Progenitor cell of endocrine pancreas (in vitro differentiated cells): ENCODE results near the gene FBXW8. TPM values are rescaled to one million over a fixed set of nuclear protein-coding genes. Genes with fewer than 3 reads are reported as not detected.

ENCODE experiments used
- DNase-seq: peaks from one replicate; pipeline ENCODE4 v3.0.0; 2021; ENCODE audit warnings: low spot score; ENCODE audit not compliant: unreplicated experiment
- H3K27ac Mint-ChIP-seq: 2 replicates; pipeline ENCODE4 v1.8.0; 2021; ENCODE audit warnings: mild to moderate bottlenecking, moderate library complexity, mixed read lengths
- H3K27me3 Mint-ChIP-seq: 2 replicates; pipeline ENCODE4 v1.8.0; 2021; ENCODE audit warnings: mixed read lengths
- H3K36me3 Mint-ChIP-seq: 2 replicates; pipeline ENCODE4 v1.8.0; 2022; ENCODE audit warnings: mixed read lengths; ENCODE audit not compliant: insufficient read depth
- H3K4me1 Mint-ChIP-seq: 2 replicates; pipeline ENCODE4 v1.8.0; 2021; ENCODE audit warnings: low read depth, mixed read lengths
- H3K4me3 Mint-ChIP-seq: 2 replicates; pipeline ENCODE4 v1.8.0; 2021; ENCODE audit warnings: low read depth, mild to moderate bottlenecking, moderate library complexity, mixed read lengths
- H3K9me3 Mint-ChIP-seq: 2 replicates; pipeline ENCODE4 v1.8.0; 2021; ENCODE audit warnings: low read depth, mixed read lengths
- CTCF ChIP-seq: fragments of 200-600 bp; sonication (generic); IDR thresholded peaks from one replicate; pipeline ENCODE4 v1.5.0; 2021; ENCODE audit warnings: antibody characterized with exemption, mild to moderate bottlenecking; ENCODE audit not compliant: unreplicated experiment
- total RNA-seq: library from RNA; stranded (reverse); gene quantifications from 2 replicates; pipeline ENCODE4 v1.2.1, GENCODE V29; 2021

FBXW8 gene
- total RNA-seq, 1 donor from 2014 or later: 32.6 TPM

- peaks cover 51% of the 10 kb centered on the region for H3K4me1 Mint-ChIP-seq
- H3K27ac Mint-ChIP-seq: no peak overlapping the region
- TF ChIP-seq CTCF: no peak
- DNase-seq: no peak
- H3K36me3 Mint-ChIP-seq: peaks cover 4% of the 10 kb centered on the region
- no peaks in the 10 kb centered on the region for H3K9me3 Mint-ChIP-seq
- no peaks in the 10 kb centered on the region for H3K27me3 Mint-ChIP-seq
- no peak overlapping the region for H3K4me3 Mint-ChIP-seq
Observed at GRCh38 chr12:116922194-116922897, 11.6 kb downstream of the FBXW8 start.

DNA sequence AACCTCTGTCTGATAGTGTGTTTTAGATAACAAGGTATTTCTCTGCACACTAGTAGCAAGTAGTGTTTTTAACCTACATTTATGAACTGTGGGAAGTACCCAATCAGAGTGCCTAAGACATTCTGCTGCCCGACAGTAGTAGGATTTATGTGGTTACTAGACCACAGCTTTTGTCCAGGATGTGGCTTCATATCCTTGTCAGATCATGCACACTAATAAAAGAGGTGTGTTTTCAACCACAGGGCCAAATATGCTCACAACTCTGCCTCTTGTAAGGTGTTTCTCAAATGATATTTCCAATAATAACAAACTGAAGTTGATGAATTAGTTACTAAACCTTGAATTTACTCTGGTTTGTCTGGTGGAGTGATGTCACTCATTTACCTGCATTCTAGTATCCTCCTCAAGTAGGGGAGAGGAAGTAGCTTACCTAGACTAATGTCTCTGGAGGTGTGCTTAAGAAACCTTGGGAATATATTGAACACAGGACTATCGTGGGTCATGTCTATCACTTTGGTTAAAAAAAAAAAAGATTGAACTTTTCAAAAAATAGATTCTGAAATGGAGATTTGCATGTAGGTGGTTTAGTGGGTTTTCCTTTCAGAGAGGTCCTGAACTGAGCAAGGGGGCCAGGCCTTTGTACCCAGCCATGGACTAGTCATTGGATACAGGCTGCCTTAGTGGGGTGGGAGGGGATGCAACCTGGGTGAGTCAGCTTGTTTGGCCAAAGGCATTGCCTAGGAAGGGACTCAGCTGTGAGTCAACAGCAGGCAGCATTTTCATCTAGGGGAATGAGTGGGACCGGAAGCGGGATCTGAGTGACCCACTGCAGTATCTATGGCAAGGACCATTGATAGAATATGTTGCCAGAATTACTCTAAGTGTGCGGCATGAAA lies 14.1 kb downstream of the FBXW8 start:
- Mint-ChIP-seq H3K4me3 (no peak overlapping the region), H3K27me3 (no peaks in the 10 kb centered on the region), H3K9me3 (no peaks in the 10 kb centered on the region), H3K36me3 (peaks cover 16% of the 10 kb centered on the region), H3K4me1 (peaks cover 34% of the 10 kb centered on the region), H3K27ac (no peak overlapping the region)
- no peak for DNase-seq
- no peak for TF ChIP-seq CTCF

DNA sequence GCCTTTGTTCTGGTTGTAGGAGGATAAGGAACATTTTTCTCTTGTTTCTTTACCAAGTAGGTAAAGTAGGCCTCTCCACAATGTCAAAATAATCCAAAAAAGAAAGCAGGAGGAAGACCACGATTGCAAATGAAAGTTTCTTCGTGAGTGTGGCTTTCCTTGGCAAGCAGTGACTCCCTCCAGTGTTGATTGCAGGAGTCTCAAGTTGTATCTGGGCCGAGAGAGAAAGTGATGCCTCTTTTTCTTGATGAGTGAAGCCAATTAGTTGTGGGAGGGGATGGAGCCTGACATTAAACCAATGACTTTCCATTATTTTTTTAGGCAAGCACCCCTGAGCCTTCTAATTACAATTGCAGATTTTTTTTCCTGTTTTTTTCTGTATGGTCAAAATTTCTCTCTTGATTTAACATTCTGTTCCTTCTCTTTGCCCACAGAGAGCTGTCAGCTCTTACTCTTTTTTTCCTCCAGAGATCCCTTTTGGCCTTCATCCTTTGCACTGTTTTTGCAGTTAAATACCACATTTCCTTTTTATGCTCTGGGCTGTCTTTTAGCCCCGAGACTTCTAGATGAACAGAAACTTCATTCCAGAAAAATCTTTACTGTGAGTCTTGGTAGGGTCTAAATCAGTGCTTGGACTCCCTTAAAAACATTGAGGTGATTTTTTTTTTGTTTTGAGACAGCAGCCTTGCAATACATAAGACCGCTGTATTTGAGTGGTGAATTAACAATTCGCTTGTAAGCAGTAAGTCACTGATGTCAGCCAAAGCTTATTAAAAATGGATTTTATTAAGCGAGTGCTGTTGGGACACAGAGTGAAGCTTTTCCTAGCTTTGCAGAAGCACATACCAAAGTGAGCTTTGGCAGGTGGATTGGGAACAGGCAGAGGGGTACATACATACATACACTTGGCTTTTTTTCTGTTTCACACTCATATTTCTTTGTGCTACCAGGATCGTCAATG lies 15.8 kb downstream of the FBXW8 start:
- Mint-ChIP-seq H3K36me3 (peaks cover 27% of the 10 kb centered on the region), H3K4me1 (peaks cover 19% of the 10 kb centered on the region), H3K27me3 (no peaks in the 10 kb centered on the region), H3K4me3 (no peak overlapping the region), H3K27ac (peak overlapping the region; percentile 76), H3K9me3 (no peaks in the 10 kb centered on the region)
- DNase-seq: no peak
- TF ChIP-seq CTCF: no peak

DNA sequence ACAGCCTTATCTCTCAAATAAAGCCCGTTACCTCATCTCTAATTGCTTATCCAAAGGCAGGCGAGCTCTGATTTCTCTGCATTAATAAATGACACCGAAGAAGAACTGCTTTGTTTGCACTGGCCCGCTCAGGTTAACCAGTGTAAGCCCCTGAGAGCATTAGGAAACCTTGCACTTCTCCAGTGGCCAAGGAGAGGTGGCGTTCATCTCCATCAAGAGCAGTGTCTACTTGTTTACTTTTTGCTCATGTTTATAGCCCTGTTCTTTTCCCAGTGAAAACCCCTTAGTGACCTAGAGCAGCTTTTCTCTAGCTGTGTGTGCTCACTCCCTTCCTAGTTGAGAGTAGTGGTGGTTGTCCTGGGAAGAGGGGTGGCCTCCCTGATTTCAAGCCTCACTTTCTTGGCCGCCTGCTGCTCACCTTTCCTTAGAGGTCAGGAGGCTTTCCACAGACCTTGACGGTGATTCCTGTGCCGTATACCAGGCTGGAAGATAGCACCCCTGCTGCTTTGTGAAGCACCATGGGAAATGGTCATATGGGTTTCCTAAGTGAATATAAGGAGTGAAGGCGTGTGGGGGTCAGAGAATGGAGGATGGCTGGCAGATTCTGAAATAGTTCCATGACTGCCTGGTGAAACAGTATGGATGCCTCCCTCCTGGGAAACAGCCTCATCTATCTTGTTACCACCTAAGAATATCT lies 16.6 kb downstream of the FBXW8 start:
- no peak for TF ChIP-seq CTCF
- H3K4me3 Mint-ChIP-seq: no peak overlapping the region
- no peaks in the 10 kb centered on the region for H3K27me3 Mint-ChIP-seq
- peaks cover 27% of the 10 kb centered on the region for H3K36me3 Mint-ChIP-seq
- peak overlapping the region; percentile 76 for H3K27ac Mint-ChIP-seq
- no peaks in the 10 kb centered on the region for H3K9me3 Mint-ChIP-seq
- H3K4me1 Mint-ChIP-seq: peaks cover 19% of the 10 kb centered on the region
- DNase-seq: no peak
